Raji (cell line): ENCODE measurements around the gene SMC3.

Experiments used
- POLR2A ChIP-seq: IDR thresholded peaks from 2 replicates; pipeline ENCODE4 v1.6.1; 2011; ENCODE audit warnings: low read depth, low read length, control low read depth; ENCODE audit not compliant: insufficient read depth

The SMC3 gene

GRCh38 chr10:110628161-110628560 lies 60.7 kb downstream of the SMC3 start:
- no peak for TF ChIP-seq POLR2A

GRCh38 chr10:110629680-110630191 lies 62.2 kb downstream of the SMC3 start:
- TF ChIP-seq POLR2A, result no peak

- TF ChIP-seq POLR2A, result no peak
Measured at GRCh38 chr10:110631934-110632333, 64.4 kb downstream of the SMC3 start.

GRCh38 chr10:110632591-110633215 lies 65.2 kb downstream of the SMC3 start:
- no peak for TF ChIP-seq POLR2A

- no peak for TF ChIP-seq POLR2A
Measured at GRCh38 chr10:110634527-110635209, 67.2 kb downstream of the SMC3 start.

- no peak for TF ChIP-seq POLR2A
Measured at GRCh38 chr10:110636572-110636931, 69.1 kb downstream of the SMC3 start.

DNA sequence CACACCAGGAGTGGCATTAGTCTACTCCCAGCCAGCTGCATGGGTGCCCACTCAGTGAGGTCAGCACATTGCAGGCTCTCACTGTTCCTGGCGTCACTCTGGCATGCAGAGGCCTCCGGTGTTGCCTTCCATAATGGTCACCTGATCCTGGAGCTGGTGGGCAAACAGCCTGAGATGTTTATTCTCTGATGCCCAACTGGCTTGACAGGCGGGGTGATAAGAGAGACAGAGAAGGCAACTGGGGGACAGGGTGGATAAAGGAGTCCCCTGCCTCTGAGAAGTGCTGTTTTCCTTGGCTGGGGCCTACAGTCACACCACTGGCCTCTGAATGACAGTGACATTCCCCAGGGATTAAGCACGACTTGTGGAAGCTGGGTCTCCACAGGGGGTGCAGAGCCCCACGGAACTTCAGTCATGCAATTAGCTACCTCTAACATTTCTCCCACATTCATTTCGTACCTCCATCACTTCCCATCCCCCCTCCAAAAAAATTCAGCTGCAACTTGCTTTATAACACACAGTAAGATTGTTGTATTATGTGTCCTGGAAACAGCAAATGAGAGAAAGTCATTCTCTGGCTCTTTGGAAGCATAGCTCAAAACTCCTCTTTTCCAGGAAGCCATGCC lies 69.5 kb downstream of the SMC3 start:
- TF ChIP-seq POLR2A, result no peak

- TF ChIP-seq POLR2A, result no peak
Measured at GRCh38 chr10:110637558-110638053, 70.1 kb downstream of the SMC3 start.

GRCh38 chr10:110638319-110638718 lies 70.8 kb downstream of the SMC3 start:
- TF ChIP-seq POLR2A, result no peak

- no peak for TF ChIP-seq POLR2A
Measured at GRCh38 chr10:110641256-110641655, 73.8 kb downstream of the SMC3 start.

DNA sequence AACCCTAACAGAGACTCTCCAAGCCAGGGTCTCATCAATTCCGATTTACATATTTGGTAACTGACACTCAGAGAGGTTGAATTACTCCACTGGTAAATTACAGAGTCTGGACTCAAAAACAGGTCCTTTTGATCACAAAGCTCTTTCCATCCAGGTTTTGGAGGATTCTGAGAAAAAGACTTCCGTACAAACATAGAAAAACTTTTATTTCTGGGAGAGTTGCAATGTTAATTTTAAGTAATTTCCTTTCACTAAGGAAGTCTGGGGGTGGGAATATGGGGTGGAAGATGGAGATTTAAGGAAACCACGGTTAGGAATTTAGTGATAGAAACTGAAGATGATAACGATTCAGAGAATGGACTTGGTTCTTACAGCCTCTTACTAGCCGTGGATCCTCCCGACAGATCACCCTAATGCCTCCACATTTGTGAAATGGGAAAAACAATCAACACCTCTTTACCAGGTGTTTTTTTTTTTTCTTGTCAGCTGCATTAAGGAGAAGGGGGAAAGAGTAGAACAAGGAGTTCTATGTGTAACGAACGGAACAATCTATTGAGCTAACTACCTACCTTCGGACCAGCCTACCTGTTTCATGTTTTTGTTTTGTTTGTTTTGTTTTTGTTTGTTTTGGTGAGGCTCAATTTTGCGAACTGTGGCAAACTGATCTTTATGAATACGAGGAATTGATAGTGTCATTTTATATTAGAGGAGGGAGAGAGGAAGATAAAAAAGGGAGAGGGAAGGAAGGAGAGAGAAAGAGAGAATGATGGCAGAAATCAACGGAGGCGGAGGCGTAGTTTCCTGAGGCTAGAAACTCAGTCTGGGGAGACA lies 74.9 kb downstream of the SMC3 start:
- no peak for TF ChIP-seq POLR2A

DNA sequence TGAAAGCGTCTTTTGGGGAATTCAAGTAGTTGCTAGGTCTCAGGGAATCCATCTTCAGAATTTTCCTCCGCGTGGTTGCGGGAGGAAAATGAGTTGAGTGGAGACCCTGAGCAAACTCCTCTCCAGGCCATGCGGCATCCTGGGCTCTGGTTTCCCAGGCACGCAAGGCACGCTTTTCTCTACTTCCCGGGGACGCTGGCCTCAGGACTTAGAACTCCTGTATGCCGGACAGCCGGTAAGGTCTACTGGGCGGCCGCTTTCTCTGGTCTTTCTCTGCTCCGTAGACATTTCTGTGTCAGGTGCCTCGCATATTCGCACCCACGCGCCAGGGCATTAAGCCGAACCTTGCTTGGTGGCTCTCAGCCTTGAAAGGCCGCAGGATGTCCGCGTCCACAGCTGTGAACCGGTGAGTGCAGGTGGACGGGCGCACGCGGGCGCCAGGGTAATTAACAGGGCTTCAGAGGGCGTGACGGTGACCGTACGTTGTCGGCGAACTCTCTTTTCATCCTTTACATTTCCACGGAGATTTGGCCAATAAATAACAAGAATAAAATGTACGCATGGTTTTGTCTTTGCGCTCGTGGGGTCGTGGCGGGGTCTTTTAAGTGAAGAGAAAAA lies 75.6 kb downstream of the SMC3 start:
- no peak for TF ChIP-seq POLR2A

DNA sequence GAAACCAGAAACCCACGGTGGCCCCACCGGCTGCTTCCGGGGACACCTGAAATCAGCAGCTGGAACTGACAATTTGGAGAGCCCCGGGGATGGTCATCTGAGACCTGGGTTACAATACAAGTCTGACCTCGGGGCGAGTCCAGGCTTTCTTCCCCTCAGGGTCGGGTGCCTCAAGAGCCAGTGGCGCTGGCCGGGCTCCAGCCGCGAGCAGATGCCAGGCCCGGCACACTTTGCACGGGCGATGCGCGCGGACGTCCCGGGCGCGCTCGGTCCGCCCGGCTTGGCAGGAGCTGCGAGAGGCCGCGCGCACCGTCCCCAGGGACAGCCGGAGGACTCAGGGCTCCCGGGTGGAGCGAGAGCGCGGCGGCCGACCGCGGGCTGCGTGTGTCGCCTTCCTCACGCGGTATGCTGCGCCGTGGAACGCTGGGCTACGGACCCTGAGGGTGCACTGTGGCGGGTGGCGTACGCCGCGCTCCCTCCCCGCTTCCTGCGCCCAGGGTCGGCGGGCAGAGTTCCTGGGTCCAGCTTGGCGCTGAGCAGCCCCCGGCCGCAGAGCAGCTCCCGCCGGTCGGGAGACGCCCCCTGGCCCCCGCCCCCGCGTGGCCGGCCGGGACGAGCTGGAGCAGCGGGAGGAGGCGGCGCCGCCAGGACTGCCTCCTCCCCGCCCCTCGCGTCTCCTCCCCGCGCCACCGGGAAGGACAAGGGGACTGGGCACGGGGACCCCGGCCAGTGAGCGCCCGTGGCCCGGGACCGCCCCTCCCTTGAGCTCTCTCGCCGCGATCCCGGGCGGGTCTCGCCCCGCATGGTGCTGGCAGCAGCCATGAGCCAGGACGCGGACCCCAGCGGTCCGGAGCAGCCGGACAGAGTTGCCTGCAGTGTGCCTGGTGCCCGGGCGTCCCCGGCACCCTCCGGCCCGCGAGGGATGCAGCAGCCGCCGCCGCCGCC lies 76.4 kb downstream of the SMC3 start, which contains the start of gene RBM20:
Gene RBM20 (plus strand): TSS at position 684 of the 945 bp plus-strand sequence. CDS start 119 bp downstream, at position 803.
- TF ChIP-seq POLR2A, result no peak
